HG03097 (cell line): ENCODE results near the gene FOXM1.
"Not testable (repeated sequence)": the region's sequence is repeated elsewhere in the genome, so short reads cannot be mapped to it uniquely, and the experiment has no call there.

ENCODE experiments used
- ATAC-seq: cut with Tn5 transposase; IDR thresholded peaks from one replicate; pipeline ENCODE4 v1.9.1; 2021; ENCODE audit not compliant: unreplicated experiment, low FRiP score

The FOXM1 gene

DNA sequence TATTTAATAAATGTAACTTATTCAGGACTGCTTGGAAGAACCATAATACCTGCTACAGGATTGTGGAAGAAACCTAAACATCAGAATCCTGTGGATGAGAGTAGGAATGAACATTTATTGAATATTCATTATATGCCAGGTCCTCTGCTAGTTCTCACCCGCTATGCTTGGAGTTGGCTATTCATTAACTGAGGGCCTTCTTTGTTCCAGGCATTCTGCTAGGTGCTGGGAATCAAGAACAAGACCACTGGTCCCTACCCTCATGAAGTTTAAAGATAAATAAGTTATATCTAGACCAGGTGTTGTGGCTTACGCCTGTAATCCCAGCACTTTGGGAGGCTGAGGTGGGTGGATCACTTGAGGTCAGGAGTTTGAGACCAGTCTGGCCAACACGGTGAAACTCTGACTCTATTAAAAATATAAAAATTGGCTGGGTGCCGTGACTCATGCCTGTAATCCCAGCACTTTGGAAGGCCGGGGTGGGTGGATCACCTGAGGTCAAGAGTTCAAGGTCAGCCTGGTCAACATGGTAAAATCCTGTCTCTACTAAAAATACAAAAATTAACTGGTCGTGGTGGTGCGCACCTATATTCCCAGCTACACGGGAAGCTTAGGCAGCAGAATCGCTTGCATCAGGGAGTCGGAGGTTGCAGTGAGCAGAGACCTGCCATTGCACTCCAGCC, 9.9 kb upstream of the FOXM1 start:
- ATAC-seq = no peak

DNA sequence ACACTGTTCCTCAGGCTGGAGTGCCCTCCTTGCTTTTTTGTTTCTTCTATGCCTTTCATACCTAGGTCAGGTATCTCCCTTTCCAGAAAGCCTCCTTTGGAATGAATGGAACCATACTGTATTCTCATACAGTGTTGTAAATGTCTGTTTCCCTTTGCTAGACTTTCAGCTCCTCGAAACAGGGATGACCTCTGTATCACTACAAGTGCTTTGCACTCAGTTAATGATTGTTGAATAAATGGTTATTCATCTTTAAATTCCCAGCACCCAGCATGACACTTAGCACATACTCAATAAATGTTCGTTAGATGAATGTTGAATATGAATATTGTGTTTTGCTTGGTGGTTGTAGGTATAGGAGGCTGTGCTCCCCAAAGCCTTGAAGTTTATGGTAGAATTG, 7.8 kb upstream of the FOXM1 start:
- ATAC-seq = no peak

DNA sequence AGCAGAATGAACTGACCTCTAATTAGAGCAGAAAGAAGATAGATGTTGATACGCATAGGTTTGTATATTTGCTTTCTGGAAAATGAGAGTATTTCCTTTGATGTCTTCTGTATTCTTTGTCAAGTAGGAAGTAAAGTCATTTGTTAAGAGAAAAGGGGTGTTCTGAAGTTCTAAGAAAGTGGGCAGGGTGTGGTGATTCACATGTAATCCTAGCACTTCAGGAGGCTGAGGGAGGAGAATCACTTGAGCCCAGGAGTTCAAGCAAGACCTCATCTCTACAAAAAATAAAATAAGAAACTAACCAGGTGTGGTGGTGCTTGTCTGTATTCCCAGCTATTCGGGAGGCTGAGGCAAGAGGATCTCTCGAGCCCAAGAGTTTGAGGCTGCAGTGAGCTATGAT, 2.9 kb upstream of the FOXM1 start:
- no peak for ATAC-seq

DNA sequence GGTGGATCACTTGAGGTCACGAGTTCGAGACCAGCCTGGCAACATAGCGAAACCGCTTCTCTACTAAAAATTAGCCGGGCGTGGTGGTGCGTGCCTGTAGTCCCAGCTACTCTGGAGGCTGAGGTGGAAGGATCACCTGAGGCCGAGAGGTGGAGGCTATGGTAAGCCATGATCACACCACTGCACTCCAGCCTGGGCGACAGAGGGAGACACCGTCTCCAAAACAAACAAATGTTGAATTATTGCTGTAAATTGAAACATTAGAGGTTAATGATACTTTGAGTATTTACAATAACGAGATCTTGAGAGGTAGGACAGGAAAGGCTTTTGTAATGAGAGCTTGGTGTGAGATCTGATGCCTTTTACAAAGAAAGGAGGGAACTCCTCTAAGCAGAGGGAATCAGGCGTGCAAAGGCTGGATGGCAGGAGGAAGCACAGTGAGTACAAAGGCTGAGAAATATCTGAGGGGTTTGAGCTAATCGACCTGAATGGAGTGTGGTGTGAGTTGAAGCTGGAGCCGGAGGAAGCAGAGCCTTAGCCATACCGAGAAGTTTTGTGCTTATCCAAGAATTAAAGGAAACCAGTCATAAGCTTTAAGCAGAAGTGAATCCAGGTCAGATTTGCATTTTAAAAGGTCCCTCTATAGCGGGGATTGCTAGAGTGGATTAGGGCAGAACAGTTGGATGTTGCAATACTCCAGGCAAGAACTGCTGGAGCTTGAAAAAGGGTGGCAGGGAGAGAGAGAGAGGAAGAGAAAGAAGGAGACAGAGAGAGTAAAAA, 1.2 kb upstream of the FOXM1 start:
- no peak for ATAC-seq

DNA sequence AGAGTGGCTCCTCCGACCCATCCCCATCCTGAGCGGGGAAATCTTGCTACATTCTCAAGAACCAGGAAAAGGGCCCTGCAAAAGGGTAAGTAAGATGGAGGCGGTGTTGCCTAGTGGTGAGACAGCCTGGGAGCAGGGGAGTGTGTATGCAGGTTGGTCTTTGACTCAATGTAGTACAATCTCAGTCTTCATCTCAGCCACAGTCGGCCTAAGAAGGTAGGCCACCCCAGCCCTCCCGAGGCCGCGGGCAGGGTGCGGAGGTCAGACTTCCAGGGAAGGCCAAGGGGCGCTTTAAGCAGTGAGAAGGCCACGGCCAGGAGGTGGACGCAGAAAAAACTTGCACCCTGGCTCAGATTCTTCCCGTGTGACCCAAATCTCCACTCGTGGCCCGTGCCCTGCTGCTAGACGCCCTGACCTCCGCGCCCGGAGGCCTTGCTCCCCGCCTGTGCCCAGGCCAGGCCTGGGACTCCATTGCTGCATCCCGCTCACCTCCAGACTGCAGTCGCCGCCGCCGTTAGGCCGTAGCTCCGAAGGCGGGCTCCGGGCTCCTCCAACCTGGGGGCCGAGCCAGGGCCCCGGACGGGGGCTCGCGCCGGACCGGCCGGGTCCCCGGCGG, 435 bp downstream of the FOXM1 start:
- peak; percentile 8 for ATAC-seq

DNA sequence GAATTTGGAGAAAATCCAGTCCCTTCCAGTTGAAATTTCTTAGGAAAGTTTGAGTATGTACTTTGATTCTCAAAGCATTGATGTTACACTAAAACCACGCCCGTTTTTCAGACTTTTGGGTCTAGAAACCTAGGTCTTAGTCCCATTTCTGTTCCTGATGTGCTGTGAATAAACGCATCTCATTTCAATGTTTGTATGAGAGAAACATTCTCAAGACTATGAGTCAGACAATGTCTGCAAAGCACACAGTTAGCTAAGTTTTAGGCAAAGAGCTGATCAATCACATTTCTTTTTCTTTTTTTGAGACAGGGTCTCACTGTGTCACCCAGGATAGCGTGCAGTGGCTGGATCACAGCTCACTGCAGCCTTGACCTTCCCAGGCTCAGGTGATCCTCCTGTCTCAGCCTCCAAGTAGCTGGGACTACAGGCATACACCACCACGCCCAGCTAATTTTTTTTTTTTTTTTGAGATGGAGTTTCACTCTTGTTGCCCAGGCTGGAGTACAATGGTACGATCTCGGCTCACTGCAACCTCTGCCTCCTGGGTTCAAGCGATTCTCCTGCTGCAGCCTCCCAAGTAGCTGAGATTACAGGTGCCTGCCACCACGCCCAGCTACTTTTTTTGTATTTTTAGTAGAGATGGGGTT, 7.9 kb downstream of the FOXM1 start:
- ATAC-seq = not testable (repeated sequence)

DNA sequence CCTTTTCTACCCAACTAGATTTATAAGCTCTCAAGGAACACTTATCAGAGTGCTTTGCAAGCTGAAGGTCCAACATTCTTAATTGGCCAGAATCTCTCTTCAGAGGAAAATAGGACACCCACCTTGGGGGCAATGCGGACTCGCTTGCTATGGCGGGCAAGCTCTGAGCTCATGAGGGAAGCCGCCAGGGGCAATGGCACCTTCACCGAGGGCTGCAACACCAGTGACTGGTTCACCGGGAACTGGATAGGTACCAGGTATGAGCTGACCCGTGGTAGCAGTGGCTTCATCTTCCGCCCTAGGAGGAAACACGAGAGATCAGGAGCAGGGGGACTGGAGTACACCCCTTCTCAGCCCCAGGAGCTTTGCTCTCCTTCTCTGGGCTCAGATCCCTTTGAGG, 12.8 kb downstream of the FOXM1 start:
- ATAC-seq = no peak

DNA sequence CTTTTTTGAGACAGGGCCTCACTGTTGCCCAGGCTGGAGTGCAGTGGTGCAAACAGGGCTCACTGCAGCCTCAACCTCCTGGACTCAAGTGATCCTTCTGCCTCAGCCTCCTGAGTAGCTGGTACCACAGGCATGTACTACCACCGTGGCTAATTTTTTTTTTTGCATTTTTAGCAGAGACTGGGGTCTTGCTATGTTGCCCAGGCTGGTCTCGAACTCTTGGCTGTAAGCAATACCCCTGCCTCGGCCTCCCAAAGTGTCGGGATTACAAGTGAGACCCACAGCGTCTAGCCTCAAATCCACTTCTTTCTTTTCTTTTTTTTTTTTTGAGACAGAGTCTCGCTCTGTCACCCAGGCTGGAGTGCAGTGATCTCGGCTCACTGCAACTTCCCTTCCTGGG, 13.6 kb downstream of the FOXM1 start:
- not testable (repeated sequence) for ATAC-seq

DNA sequence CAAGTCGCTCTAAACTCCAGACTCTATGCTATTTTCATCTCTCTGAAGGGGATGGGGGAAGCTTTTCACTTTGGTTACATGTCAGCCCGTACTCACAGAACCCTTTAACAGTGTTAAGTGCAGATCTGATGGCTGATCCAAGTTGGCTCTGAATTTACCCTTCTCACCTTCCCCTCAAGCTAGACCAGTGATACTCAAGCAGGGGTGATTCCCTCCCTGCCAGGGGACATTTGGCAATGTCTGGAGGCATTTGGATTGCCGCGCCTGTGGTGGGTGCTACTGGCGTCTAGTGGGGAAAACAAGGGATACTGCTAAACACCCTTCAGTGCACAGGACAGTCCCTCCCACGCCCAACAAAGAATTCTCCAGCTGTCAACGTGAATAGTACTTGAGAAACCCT, 14.1 kb downstream of the FOXM1 start:
- ATAC-seq = no peak

DNA sequence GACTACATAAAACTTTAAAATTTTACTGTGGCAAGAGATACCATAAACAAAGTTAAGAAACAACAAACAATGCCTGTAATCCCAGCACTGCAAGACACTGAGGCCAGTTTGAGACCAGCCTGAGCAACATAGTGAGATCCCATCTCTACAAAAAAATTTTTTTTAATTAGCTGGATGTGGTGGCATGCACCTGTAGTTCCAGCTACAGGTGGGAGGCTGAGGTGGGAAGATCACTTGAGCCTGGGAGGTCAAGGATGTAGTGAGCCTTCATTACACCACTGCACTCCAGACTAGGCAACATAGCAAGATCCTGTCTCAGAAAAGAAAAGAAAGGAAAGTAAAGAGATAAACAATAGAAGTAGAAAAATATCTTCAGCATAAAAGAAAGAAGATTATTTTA, 16.8 kb downstream of the FOXM1 start:
- no peak for ATAC-seq

DNA sequence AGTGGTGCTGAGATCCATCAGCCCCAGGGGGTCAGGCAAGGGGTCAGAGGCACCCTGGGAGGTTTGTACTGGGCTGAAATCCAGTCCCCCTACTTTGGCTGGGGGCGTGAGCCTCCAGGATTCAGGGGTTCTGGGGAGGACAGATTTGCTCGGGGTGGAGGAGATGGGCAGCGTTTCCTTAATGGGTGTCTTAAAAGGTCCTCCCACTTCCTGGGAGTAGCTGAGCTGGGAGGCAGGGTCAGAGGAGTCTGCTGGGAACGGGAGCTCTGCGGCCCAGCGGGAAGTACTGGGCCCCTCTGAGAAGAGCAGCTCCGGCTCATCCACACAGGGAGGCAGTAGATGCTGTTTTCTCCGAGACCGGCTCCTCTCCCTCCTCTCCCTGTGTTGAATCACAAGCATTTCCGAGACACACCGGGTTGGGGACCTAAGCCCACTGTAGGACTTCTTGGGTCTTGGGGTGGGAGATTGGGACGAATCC, 18.0 kb downstream of the FOXM1 start:
- ATAC-seq = no peak

DNA sequence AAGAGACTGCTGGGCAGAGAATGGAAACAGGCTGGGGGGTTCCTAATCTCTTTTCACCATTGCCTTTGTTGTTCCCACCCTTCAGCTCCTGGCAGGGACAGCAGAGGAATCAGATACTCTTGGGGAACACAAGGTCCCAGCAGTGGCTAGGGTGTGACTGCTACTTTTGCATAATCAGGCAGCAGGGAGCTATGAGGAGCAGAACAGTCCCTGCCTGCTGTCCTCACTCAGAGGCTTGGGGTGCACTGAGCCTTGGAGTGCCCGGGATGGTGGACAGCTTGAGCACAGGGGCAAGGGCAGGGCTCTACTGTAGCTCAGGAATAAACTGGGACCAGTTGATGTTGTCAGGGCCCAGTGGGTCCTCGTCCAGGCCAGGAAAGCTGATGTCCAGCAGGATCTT, 18.6 kb downstream of the FOXM1 start:
- ATAC-seq = no peak

DNA sequence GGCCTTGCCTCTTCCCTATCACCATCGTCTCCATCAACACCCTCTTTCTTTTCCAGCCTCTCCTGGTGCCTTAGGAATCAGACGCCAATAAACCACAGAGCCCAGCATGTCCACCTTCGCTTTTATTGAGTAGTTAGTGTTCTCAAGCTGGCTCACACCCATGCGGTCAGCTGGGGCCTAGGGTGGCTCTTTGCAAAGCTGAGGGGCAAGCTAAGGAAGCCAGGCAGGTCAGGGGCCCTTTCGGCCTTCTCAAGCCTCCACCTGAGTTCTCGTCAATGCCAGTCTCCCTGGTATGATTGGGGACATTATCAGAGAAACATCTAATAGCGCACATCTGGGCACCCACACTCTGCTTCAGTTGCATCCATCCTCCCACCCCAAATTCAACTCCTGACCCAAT, 19.4 kb downstream of the FOXM1 start:
- ATAC-seq = no peak

DNA sequence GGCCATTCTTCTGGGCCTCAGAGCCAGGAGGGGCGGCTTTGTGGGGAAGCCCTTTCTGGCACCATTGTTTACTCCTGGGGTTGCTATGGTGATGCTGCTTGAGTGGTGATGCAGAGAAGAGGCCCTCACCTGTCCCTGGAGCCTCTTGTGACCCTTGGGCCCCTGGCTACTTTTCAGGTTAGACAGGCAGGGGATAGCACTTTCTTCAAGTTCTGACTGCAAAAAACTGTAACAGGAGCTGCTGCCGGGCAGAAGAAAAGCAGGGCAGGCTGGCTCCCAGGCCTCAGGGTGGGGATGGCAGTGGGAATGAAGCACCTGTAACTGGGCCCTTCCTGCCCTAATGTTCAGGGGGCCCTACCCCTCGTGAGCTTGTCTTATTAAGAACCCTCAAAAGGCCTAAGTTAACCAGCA, 19.9 kb downstream of the FOXM1 start, which contains the start of gene TEX52:
Gene TEX52, minus strand, starts transcription at position 19 of the 411 bp plus-strand sequence. Its CDS starts 13 bp downstream, at position 6.
- no peak for ATAC-seq

DNA sequence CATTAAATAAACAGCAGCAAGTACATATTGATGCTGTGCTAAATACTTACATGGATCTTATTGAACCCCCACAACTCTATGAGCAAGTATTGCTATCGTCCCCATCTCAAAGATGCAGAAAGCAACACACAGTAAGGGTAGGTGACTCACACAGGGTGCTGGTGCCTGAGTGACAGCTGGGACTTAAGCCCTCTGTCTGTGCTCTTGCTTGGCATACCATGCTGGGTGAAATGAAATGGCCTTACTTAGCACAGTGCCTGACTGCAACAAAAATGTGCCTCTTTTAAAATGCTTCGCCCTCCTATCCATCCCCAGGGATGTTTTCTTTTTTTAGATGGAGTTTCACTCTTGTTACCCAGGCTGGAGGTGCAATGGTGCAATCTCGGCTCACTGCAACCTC, 20.9 kb downstream of the FOXM1 start:
- no peak for ATAC-seq

DNA sequence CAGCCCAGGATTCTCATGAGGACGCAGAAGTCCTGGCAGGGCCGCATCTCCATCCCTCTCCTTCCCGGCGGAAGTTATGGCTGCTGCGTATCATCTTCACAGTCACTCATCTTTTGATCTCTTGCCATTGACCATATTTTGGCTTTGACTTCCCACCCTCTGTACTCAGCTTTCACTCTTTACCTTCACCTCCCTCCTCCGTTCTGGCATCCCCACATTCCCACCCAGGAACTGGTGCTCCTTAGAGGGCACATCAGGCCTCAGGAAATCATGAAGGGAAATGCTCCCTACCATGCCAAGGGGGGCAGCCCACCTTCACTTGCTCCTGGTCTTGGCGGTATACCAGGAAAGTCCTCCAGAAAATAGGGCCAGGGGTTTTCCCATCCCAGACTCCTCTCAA, 21.4 kb downstream of the FOXM1 start:
- ATAC-seq = no peak

DNA sequence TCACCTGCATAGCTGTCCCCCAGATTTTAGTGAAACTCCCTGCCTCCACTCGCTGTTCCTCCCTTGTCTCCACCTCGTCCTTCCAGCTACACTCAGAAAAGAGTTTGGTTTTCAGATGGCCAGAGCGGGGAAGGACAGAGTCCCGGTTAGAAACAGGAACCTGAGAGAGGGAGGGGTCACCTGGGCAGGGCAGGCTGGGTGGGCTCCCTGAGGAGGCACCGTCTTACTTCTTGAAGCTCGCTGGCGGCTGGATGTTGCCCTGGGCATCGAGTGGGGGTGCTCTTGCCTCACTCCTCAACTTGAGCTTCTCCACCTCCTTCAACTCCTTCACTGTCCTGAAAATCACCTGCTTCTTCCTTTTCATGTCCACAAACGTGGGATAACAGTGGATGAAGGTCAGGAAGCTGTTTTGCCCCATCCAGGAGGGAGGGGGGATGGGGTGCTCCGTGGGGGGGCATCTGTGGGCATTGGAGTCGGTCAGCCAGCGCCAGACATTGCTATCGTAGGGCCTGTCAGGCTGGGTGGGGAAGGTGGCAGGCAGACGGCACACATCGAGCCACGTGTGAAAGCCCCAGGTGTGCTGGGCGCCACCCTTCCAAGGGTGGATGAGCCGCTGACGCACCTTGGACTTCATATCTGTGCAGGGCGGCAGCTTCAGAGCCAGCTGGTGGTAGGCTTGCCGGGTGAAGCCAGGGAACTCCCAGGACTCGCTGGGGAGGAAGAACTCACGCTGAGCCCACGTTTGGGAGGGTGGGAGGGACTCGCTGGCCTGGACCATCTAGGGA, 22.1 kb downstream of the FOXM1 start:
- ATAC-seq = no peak

DNA sequence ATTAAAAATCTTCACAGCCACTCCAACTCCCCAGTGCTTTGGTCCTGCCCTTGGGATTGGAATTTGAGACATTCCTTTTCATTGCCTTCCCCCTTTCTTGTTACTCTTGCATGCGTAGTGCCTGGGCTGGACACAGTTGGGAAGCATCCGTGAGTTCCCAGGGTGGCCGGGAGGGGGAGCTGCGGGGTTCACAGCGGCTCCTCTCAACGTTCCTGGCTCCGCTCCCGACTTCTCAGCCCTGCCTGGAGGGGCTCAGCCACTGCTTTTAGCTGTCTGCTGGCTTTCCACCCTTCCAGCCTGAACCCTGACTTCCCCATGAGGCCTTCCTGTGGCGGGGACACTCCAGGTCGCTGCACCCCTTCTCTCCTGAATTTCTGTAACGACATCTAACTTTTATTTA, 23.3 kb downstream of the FOXM1 start:
- ATAC-seq = no peak

DNA sequence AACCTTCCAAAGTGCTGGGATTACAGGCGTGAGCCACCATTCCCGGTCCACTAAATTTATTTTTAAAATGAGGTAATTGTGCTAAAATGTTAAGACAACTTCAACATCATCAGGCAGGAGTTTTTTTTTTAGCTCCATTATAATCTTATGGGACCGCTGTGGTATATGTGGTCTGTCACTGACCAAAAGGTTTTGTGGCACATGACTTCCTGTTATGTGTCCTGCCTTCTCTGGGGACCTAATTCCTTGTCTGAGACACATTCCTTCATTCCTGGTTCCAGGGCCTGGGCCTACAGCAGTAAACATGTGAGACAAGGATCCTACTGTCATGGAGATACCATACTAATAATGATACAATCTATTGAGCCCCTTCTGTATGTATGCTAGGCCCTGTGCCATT, 25.0 kb downstream of the FOXM1 start:
- ATAC-seq = no peak

DNA sequence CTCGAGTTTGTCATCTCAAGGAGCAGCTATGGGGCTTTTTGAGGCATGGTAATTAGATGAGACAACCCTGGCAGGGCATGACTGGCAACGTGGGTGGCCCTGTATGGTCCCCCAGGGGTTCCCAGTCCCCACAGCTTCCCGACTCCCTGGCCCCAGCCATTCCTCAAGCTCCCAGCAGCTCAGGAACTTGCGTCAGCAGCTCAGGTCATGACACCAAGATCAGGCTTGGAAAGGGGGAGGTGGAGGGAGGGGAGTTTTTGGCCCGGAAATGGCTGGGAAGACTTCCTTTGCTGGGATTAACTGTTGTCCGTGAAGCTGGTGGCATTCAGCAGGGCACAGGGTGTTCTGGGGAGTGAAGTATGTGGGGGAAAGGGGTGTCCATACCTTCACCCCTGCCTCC, 31.7 kb downstream of the FOXM1 start:
- no peak for ATAC-seq
